ENCODE data around the gene RNF130.
"Not testable (repeated sequence)": the region's sequence is repeated elsewhere in the genome, so short reads cannot be mapped to it uniquely, and the experiment has no call there.

Gene RNF130

GRCh38 chr5:180009581-180009980 is 62.0 kb downstream of the RNF130 start:
- no peak for DNase-seq

- DNase-seq: no peak
These were observed 63.1 kb downstream of the RNF130 start for GRCh38 chr5:180008433-180008832.

GRCh38 chr5:180007582-180007981 is 64.0 kb downstream of the RNF130 start:
- DNase-seq: no peak

- DNase-seq: no peak
These were observed 65.4 kb downstream of the RNF130 start for GRCh38 chr5:180006141-180006540.

GRCh38 chr5:180003127-180003526 is 68.4 kb downstream of the RNF130 start:
- no peak for DNase-seq

- DNase-seq: no peak
These were observed 69.8 kb downstream of the RNF130 start for GRCh38 chr5:180001742-180002141.

- DNase-seq: no peak
These were observed 70.4 kb downstream of the RNF130 start for GRCh38 chr5:180001136-180001535.

- no peak for DNase-seq
These were observed 73.1 kb downstream of the RNF130 start for GRCh38 chr5:179998485-179998884.

- DNase-seq: no peak
These were observed 76.8 kb downstream of the RNF130 start for GRCh38 chr5:179994583-179995323.

GRCh38 chr5:179992855-179993254 is 78.7 kb downstream of the RNF130 start:
- DNase-seq: not testable (repeated sequence)

- DNase-seq: no peak
These were observed 80.5 kb downstream of the RNF130 start for GRCh38 chr5:179991106-179991505.

GRCh38 chr5:179990525-179990924 is 81.0 kb downstream of the RNF130 start:
- DNase-seq: not testable (repeated sequence)

- no peak for DNase-seq
These were observed 85.2 kb downstream of the RNF130 start for GRCh38 chr5:179986328-179986727.

GRCh38 chr5:179981636-179982035 is 89.9 kb downstream of the RNF130 start:
- DNase-seq: no peak

- DNase-seq: no peak
These were observed 90.8 kb downstream of the RNF130 start for GRCh38 chr5:179980767-179981166.

GRCh38 chr5:179978792-179979191 is 92.8 kb downstream of the RNF130 start:
- no peak for DNase-seq

GRCh38 chr5:179975713-179976134 is 95.8 kb downstream of the RNF130 start:
- no peak for DNase-seq

GRCh38 chr5:179974946-179975712 is 96.4 kb downstream of the RNF130 start:
- peak; percentile 11 for DNase-seq

GRCh38 chr5:179974246-179974945 is 97.2 kb downstream of the RNF130 start:
- no peak for DNase-seq

GRCh38 chr5:179973391-179973790 is 98.2 kb downstream of the RNF130 start:
- no peak for DNase-seq

- no peak for DNase-seq
These were observed 102.4 kb downstream of the RNF130 start for GRCh38 chr5:179969110-179969509.

- DNase-seq: no peak
These were observed 104.1 kb downstream of the RNF130 start for GRCh38 chr5:179967489-179967888.

GRCh38 chr5:179964015-179964414 is 107.5 kb downstream of the RNF130 start:
- no peak for DNase-seq

- DNase-seq: no peak
These were observed 108.2 kb downstream of the RNF130 start for GRCh38 chr5:179963375-179963774.
